GM12878 (cell line): ENCODE data around the gene PRDM2. TPM values are rescaled to one million over a fixed set of nuclear protein-coding genes. Genes with fewer than 3 reads are reported as not detected.

Experiments
- ATAC-seq: fragments of 200-7000 bp; cut with Tn5 transposase; 3 replicates; pipeline ENCODE4 v1.9.1; 2020; ENCODE audit warnings: mild to moderate bottlenecking, moderate library complexity
- BruUV-seq: library from RNA; stranded (reverse); fragments of 400-500 nt; replicated peaks from 2 replicates; lab custom pipeline; 2021; lab: Mats Ljungman, UMichigan
- CTCF ChIA-PET: fragments of 300-600 bp; sonication (Branson Sonifier 250); formaldehyde crosslinking; extraction: SDS; loops from one replicate; lab custom pipeline; 2021; ENCODE audit warnings: inconsistent platforms; lab: Yijun Ruan, JAX
- POLR2A ChIA-PET: fragments of 350-600 bp; formaldehyde crosslinking; extraction: SDS; loops from one replicate; lab custom pipeline; 2021; ENCODE audit warnings: inconsistent platforms; lab: Charles Lee
- RAD21 ChIA-PET: fragments of 300-600 bp; sonication (Branson Sonifier 250); formaldehyde crosslinking; loops from one replicate; lab custom pipeline; 2023; ENCODE audit warnings: antibody characterized with exemption; ENCODE audit not compliant: unreplicated experiment; lab: Charles Lee
- SMC1A ChIA-PET: fragments of 300-600 bp; sonication (Branson Sonifier 250); formaldehyde crosslinking; loops from one replicate; lab custom pipeline; 2023; ENCODE audit not compliant: unreplicated experiment, uncharacterized antibody; lab: Charles Lee
- DNase-seq: peaks from one replicate; pipeline ENCODE4 v3.0.0-alpha.2; 2011; ENCODE audit warnings: low read depth, low spot score
- FAIRE-seq: peaks from 3 replicates; lab custom pipeline; 2011; peaks lifted over from hg19 to GRCh38; lab: Jason Lieb, UNC
- H2AFZ ChIP-seq: 2 replicates; pipeline ENCODE4 v1.6.0; 2011; ENCODE audit warnings: low read depth, low read length, control low read depth; ENCODE audit not compliant: control insufficient read depth
- H3K27ac ChIP-seq: 2 replicates; pipeline ENCODE4 v1.5.1; 2011; ENCODE audit warnings: control low read depth; ENCODE audit not compliant: control insufficient read depth, insufficient read depth
- H3K27me3 ChIP-seq, 2 experiments: replicated peaks in 1 of 2; 2 replicates each; pipeline versions ENCODE4 v1.6.0 to v1.6.1; 2011; ENCODE audit warnings: low read length in 1 of 2; ENCODE audit not compliant: control insufficient read depth in 2 of 2, insufficient read depth in 2 of 2
- H3K36me3 ChIP-seq, 2 experiments: 2 replicates each; pipeline ENCODE4 v1.5.1; 2011; ENCODE audit warnings: low read length in 1 of 2; ENCODE audit not compliant: control insufficient read depth in 2 of 2, insufficient read depth in 2 of 2
- H3K4me1 ChIP-seq: 2 replicates; pipeline ENCODE4 v1.6.1; 2011; ENCODE audit warnings: mild to moderate bottlenecking, low read length, moderate library complexity, mixed read lengths; ENCODE audit not compliant: control insufficient read depth, insufficient read depth
- H3K4me2 ChIP-seq: 2 replicates; pipeline ENCODE4 v1.6.0; 2011; ENCODE audit warnings: control low read depth; ENCODE audit not compliant: control insufficient read depth, insufficient read depth
- H3K4me3 ChIP-seq: fragments of 200-600 bp; sonication (generic); 2 replicates; pipeline ENCODE4 v1.5.1; 2016
- H3K79me2 ChIP-seq: 2 replicates; pipeline ENCODE4 v1.6.0; 2011; ENCODE audit warnings: low read length; ENCODE audit not compliant: control insufficient read depth, insufficient read depth
- H3K9ac ChIP-seq: 2 replicates; pipeline ENCODE4 v1.8.0; 2011; ENCODE audit warnings: low read length, control low read depth, mixed read lengths; ENCODE audit not compliant: control insufficient read depth, insufficient read depth
- H3K9me3 ChIP-seq: replicated peaks from 3 replicates; pipeline ENCODE4 v1.5.1; 2011; ENCODE audit warnings: mild to moderate bottlenecking, low read length; ENCODE audit not compliant: control insufficient read depth, insufficient read depth
- H4K20me1 ChIP-seq: 2 replicates; pipeline ENCODE4 v1.6.0; 2011; ENCODE audit not compliant: control insufficient read depth, insufficient read depth
- POLR2A ChIP-seq: IDR thresholded peaks from 2 replicates; pipeline ENCODE4 v1.6.1; 2011; ENCODE audit warnings: low read depth, mild to moderate bottlenecking, low read length
- POLR2AphosphoS5 ChIP-seq: IDR thresholded peaks from 2 replicates; pipeline ENCODE4 v1.6.1; 2011; ENCODE audit warnings: mild to moderate bottlenecking, low read length, inconsistent platforms
- ZNF274 ChIP-seq: IDR thresholded peaks from one replicate; pipeline ENCODE4 v1.8.0; 2011; ENCODE audit not compliant: insufficient read length, insufficient read depth
- WGBS: methylation state at CpG from one replicate; pipeline ENCODE4 v1.1.6; 2016; ENCODE audit warnings: low lambda C conversion rate; ENCODE audit not compliant: insufficient replicate concordance, insufficient coverage; ENCODE audit errors: missing lambda C conversion rate; 5-methylcytosine and 5-hydroxymethylcytosine counted together
- in situ Hi-C: fragments of 300-500 bp; cut with MboI; formaldehyde crosslinking; loops from 9 replicates; pipeline ENCODE4 v1.14.3; 2018; ENCODE audit warnings: mixed read lengths
- intact Hi-C: fragments of 100-400 bp; cut with micrococcal nuclease; formaldehyde crosslinking; loops from one replicate; pipeline ENCODE4 v1.14.2; 2022; ENCODE audit not compliant: unreplicated experiment
- polyA plus RNA-seq, 11 experiments: library from polyadenylated mRNA; depleted of rRNA in 4 of 11; unstranded in 6 of 11; stranded (reverse) in 5 of 11; fragments of >200 nt; fragmentation: Nextera tagmentation in 4 of 11; fragmentation: Illumina TruSeq in 1 of 11; extraction: Ambion mirVana in 4 of 11; extraction: Trizol in 1 of 11; gene quantifications; 1 replicate in 1 of 11; 2 replicates in 10 of 11; pipeline versions ENCODE4 v1.2.1 to v1.2.3, GENCODE V29; 2011 to 2016; ENCODE audit warnings: inconsistent platforms in 2 of 11, missing spikeins in 2 of 11, low read depth in 1 of 11
- total RNA-seq, 4 experiments: library from RNA; depleted of rRNA in 3 of 4; stranded (reverse); fragments of >200 nt in 3 of 4; fragmentation: Illumina TruSeq in 1 of 4; extraction: Trizol in 1 of 4; gene quantifications; 2 replicates each; pipeline versions ENCODE4 v1.2.1 to v1.2.3, GENCODE V29; 2013 to 2021
- TF ChIP-seq, protein P1 (sequence below): fragments of 450-650 bp; IDR thresholded peaks from 2 replicates; pipeline ENCODE4 v1.6.1; 2018; ENCODE audit warnings: borderline replicate concordance, mild to moderate bottlenecking; ENCODE audit not compliant: partially characterized antibody
- TF ChIP-seq, protein P2 (sequence below): fragments of 150-350 bp; IDR thresholded peaks from 2 replicates; pipeline ENCODE4 v1.6.1; 2014; ENCODE audit warnings: mild to moderate bottlenecking, low read depth, low read length
- TF ChIP-seq, protein P3 (sequence below): IDR thresholded peaks from 2 replicates; pipeline ENCODE4 v1.6.1; 2012; ENCODE audit warnings: low read depth, low read length, improper control_type of control experiment

Gene PRDM2
- total and polyA plus RNA-seq, 10 of the 15 experiments (the other 5 are each of a cell fraction or from before 2014, with no cell fraction given) = 8.4 to 45.1 (median 23.5) TPM

DNA sequence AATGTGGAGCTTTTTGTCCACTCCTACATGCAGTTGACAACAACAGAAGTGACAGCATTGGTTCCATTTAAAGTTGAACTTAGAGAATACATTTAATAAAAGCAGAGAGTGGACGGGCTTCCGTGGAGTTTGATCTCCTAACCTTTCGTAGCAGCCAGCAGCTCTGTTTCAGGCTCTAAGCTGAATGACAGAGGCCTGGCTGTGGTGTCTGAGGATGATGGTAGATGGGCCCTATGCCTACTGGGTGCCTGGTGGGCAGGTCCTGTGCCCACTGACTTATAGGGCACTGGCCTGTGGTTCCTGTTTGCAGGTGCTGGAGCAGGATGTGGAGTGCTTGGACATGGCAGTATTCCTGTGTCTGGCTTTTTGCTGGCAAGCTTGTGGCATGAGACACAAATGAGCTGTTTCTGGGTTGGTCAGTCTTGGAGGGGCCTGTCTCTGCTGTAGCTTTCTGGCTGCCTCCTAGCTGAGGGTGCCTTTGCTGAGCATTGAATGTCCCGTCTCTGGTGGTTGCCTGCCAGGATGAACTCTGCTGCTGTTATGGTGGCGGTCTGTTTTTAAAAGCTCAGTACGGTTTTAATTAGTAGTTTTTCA is 54.6 kb downstream of the PRDM2 start:
- peak overlapping the region; percentile 56 for H3K27ac ChIP-seq
- ChIA-PET RAD21 (interaction anchor here (0.8 to 1.9 kb wide), 5 partner anchors 26 to 92 kb away, joined by 3 to 4 read pairs (median 3); no protein-coding TSS in a partner anchor), POLR2A (interaction anchor here (0.9 to 1.8 kb wide), 2 partner anchors 26 to 47 kb away, joined by 4 to 5 read pairs; no protein-coding TSS in a partner anchor), SMC1A (interaction anchor here (0.7 to 3.3 kb wide), 9 partner anchors 10 to 89 kb away, joined by 3 to 20 read pairs (median 5); no protein-coding TSS in a partner anchor), CTCF (interaction anchor here (0.7 to 4.2 kb wide), 2 partner anchors 23 to 27 kb away, joined by 3 to 36 read pairs; no protein-coding TSS in a partner anchor)
- no TSS peak for BruUV-seq
- DNase-seq (no peak), FAIRE-seq (no peak), ATAC-seq (peak; percentile 13)
- intact Hi-C loops (loop anchor here (5.0 kb wide), 1 partner anchor 52 kb away; the partner anchor contains the start of gene PRDM2), in situ Hi-C loops (no loop called here)
- peaks cover 3% of the 10 kb centered on the region; the same call in 1 of the 2 replicates for H4K20me1 ChIP-seq
- peaks cover 4 to 10% of the 10 kb centered on the region in 2 experiments; a peak in 3 of 4 replicates for H3K36me3 ChIP-seq
- H3K9ac ChIP-seq = peak overlapping the region; percentile 9; the same call in 1 of the 2 replicates
- H2AFZ ChIP-seq = no peak overlapping the region
- peaks cover 26% of the 10 kb centered on the region for H3K4me1 ChIP-seq
- H3K4me3 ChIP-seq = peak overlapping the region; percentile 19; the same call in 1 of the 2 replicates
- H3K27me3 ChIP-seq = no peaks in the 10 kb centered on the region
- TF ChIP-seq, protein P1, sequence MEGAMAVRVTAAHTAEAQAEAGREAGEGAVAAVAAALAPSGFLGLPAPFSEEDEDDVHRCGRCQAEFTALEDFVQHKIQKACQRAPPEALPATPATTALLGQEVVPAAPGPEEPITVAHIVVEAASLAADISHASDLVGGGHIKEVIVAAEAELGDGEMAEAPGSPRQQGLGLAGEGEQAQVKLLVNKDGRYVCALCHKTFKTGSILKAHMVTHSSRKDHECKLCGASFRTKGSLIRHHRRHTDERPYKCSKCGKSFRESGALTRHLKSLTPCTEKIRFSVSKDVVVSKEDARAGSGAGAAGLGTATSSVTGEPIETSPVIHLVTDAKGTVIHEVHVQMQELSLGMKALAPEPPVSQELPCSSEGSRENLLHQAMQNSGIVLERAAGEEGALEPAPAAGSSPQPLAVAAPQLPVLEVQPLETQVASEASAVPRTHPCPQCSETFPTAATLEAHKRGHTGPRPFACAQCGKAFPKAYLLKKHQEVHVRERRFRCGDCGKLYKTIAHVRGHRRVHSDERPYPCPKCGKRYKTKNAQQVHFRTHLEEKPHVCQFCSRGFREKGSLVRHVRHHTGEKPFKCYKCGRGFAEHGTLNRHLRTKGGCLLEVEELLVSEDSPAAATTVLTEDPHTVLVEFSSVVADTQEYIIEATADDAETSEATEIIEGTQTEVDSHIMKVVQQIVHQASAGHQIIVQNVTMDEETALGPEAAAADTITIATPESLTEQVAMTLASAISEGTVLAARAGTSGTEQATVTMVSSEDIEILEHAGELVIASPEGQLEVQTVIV = no peak
- peak; percentile 66; the same call in 1 of the 2 replicates for TF ChIP-seq POLR2AphosphoS5
- TF ChIP-seq, protein P2, sequence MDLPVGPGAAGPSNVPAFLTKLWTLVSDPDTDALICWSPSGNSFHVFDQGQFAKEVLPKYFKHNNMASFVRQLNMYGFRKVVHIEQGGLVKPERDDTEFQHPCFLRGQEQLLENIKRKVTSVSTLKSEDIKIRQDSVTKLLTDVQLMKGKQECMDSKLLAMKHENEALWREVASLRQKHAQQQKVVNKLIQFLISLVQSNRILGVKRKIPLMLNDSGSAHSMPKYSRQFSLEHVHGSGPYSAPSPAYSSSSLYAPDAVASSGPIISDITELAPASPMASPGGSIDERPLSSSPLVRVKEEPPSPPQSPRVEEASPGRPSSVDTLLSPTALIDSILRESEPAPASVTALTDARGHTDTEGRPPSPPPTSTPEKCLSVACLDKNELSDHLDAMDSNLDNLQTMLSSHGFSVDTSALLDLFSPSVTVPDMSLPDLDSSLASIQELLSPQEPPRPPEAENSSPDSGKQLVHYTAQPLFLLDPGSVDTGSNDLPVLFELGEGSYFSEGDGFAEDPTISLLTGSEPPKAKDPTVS = no peak
- TF ChIP-seq, protein P3, sequence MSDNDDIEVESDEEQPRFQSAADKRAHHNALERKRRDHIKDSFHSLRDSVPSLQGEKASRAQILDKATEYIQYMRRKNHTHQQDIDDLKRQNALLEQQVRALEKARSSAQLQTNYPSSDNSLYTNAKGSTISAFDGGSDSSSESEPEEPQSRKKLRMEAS = no peak
- no peak for TF ChIP-seq ZNF274
- TF ChIP-seq POLR2A = peak; percentile 36; the same call in 1 of the 2 replicates
- peaks cover 97% of the 10 kb centered on the region for H3K79me2 ChIP-seq
- 63% methylated on average over 6 of the region's 6 CpGs for WGBS
- peak overlapping the region; percentile 73 for H3K4me2 ChIP-seq
- no peaks in the 10 kb centered on the region for H3K9me3 ChIP-seq
